ENCODE data around the gene SLC15A3. TPM values are rescaled to one million over a fixed set of nuclear protein-coding genes. Genes with fewer than 3 reads are reported as not detected.

Gene SLC15A3
- total RNA-seq, 1 donor from 2014 or later = 49.4 TPM

DNA sequence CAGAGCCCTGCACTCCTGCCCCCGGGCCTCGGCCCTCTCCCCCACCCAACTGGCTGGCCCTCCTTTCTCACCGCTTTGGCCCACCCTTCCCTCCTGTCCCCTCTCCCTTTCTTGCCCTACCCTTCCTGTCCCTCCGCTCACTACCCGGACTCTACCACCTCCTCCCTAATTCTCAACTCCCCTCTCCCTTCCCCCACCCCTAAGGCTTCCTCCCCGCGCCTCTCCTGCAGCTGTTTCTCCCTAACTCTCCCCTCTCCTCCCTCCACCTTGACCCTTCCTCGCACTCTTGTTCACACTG is 421 bp downstream of the SLC15A3 start:
- peak; percentile 63 for DNase-seq (ENCODE audit: low spot score)
- ATAC-seq = peak; percentile 55
- intact Hi-C loops (cut with DNase I) = no loop called here

DNA sequence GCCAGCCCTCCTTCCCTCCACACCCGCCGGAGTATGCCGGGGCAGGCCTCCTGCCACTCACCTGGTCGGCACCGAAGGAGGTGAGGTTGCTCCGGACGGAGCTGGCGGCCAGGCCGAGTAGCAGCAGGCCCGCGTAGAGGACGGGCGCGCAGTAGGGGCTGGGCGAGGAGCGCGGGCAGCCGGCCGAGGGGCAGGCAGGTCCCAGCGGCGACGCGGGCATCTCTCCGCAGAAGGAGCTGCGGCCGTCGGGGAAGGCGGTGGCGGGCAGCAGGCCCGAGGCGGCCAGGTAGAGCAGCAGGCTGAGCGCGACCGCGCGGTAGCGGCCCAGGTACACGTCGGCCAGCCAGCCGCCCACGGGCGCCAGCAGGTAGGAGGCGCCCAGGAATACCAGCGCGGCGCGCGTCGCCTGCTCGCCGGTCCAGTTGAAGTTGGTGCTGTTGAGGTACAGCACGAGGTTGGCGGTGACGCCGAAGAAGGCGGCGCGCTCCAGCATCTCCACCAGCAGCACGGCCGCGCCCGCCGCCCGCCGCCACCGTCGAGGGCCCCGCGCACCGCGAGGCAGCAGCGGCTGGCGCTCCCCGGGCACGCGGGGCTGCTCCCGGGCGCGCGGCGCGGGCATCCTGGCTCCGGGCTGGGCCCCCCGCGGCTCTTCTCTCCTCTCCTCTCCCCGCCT is 907 bp downstream of the SLC15A3 start:
- ATAC-seq = peak; percentile 3
- peak; percentile 66 for DNase-seq (ENCODE audit: low spot score)
- intact Hi-C loops (cut with DNase I) = no loop called here

DNA sequence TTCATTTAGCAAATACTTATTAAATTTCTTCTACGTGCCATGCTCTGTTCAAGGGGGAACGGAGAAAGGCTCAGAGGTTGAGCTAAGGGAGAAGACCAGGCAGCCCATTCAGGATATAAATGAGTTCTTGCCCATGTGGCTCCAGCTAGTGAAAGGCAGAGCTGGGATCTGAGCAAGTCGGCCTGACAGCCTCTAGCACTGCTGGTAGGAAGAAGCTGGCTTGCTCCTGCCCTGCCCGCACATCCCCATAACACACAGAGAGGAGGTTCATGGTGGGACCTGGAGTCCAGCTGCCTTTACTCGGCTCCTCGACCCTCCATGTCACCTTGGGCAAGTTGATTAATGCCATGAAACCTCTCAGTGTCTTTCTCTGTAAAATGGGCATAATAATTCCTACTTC is 2.0 kb downstream of the SLC15A3 start:
- intact Hi-C loops (cut with DNase I) = no loop called here
- DNase-seq (ENCODE audit: low spot score) = peak; percentile 58
- ATAC-seq = no peak

DNA sequence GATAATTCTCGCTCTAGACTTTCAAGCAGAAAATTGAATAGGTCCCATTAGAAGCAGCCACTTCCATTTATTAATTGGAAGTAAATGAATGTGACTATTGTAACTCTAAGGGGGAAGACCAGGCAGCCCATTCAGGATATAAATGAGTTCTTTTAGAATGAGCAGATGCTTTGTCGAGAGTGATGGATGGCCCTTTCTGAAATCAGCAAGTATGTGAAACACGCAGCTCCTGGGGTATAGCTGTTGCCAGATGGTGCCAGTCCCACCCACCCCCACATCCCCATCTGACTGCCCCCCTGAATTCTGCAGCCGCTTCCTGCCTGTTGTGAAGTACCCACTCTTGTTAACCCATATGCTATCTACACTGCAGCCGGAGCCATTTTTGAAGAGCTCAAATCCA is 3.7 kb downstream of the SLC15A3 start:
- DNase-seq (ENCODE audit: low spot score) (no peak), ATAC-seq (no peak)
- intact Hi-C loops (cut with DNase I) = no loop called here

DNA sequence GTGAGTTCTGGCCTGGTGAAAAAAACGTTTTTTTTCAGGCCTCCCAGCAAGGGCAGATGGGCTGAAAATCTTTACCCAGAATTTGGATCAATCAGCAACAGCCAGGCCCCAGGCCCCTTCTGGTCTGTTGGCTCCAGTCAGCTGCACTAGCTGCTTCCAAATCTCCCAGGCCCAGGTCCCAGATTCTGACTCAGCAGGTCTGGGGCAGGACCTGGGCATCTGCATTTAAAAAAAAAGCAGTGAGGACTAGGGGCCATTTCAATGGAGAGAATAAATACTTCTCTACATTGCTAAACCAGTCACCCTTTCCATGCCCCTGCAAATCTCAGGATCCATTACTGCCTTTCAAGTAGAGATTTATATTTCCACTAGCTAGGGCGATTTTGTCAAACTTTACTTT is 4.3 kb downstream of the SLC15A3 start:
- ATAC-seq (no peak), DNase-seq (ENCODE audit: low spot score) (peak; percentile 53)
- intact Hi-C loops (cut with DNase I) = no loop called here

DNA sequence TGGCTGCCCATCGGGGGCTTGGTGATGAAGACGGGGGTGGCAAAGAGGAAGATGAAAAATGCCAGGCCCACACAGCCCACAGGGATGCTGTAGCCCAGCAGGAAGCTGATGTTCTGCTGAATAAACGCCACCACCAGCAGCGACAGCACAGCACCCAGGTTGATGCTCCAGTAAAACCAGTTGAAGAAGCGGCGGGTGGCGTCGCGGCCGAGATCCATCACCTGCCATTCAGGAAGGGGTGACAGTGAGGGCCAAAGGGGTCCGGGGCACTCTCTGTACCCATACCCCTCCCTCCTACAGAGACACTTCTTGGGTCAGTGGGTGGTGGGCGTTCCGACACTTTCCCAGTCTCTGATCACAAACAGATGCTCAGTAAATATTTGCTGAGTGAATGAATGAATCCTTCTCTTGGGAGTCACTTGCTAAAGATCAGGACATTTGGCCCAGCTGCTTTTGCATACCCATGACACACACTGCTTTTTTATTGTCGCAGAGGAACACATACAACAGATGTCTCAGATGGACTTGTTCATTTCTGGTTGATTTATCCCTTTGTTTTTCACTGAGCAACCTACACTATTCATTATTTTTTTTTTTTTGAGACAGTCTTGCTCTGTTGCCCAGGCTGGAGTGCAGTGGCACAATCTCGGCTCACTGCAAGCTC is 5.2 kb downstream of the SLC15A3 start:
- DNase-seq (ENCODE audit: low spot score) = peak; percentile 40
- ATAC-seq = no peak
- intact Hi-C loops (cut with DNase I) = no loop called here

DNA sequence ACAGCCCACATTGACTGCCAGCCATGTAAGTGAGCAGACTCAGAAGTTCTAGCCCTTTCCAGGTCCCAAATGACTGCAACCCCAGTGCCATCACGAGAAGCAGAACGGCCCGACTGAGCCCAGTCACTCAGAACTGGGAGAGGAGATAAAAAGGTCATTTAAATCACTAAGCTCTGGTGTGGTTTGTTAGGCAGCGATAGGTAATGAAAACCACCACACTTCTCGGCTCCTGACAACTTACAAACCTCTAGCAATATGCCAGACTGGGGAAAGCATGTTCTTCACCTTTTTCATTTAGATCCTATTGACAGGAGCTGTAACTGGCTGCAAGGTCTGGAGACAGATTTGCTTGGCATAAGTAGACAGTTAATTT is 6.7 kb downstream of the SLC15A3 start:
- intact Hi-C loops (cut with DNase I) = no loop called here
- ATAC-seq (no peak), DNase-seq (ENCODE audit: low spot score) (no peak)

DNA sequence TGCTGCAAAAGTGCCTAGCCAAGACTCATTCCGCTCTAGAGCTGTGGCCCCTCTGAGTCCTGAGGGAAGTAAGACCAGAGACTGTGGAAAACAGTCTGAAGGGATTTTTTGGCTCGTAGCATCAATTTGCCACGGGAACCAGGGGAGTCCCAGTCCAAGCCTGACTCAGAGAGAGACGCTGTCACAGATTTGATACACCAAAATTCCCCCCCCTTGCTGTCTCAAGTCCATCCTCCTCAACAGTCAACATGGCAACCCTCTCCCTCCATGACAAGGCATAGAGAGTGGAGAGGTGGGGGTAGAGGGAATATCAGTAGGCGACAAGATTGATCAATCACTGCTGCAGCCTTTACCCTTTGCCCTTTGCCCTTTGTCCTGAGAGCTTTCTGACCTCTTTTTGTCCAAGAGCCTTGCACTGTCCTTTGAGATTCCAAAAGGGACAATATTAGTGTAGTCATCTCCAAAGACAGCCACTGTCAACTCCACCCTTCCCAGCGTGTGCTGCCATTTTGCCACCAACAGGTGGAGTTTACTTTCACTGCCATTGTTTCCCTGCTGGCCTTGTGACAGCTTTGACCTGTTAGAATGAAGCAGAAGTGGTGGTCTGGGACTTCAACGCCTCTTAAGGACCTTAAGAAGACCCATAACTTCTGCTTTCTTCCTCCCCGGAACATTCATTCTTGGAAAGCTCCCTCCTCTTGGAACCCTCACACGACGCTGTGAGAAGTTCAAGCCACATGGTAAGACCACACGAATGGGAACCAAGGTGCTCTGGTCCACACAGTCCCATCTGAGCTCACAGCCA is 7.3 kb downstream of the SLC15A3 start:
- ATAC-seq = no peak
- no peak for DNase-seq (ENCODE audit: low spot score)
- intact Hi-C loops (cut with DNase I) = no loop called here

DNA sequence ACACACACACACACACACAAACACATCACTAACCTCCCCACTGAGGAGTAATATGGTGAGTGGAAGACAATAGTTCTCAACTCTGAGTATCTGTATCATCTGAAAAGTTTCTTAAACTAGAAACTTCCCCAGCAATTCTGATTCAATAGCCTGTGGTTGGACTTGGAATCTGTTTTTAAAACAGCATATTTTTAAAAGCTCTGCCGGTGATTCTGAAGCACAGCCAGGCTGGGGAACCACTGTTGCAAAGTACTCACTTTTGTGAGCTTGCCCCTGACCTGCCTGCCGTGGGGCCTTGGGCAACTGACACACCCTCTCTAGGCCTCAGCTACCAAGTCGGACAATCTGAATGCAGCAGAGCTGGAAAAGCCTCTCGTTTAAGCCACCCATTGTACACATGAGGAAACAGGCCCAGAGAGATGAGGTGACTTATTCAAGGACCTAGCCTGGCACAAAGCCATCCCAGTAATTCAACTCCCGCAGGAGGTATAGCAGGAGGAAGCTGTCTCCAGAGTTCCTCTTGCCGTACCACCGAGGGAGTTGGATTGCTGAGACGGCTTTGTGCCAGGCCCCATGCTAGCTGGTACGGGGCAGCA is 8.9 kb downstream of the SLC15A3 start:
- ATAC-seq (no peak), DNase-seq (ENCODE audit: low spot score) (peak; percentile 45)
- intact Hi-C loops (cut with DNase I) = no loop called here

DNA sequence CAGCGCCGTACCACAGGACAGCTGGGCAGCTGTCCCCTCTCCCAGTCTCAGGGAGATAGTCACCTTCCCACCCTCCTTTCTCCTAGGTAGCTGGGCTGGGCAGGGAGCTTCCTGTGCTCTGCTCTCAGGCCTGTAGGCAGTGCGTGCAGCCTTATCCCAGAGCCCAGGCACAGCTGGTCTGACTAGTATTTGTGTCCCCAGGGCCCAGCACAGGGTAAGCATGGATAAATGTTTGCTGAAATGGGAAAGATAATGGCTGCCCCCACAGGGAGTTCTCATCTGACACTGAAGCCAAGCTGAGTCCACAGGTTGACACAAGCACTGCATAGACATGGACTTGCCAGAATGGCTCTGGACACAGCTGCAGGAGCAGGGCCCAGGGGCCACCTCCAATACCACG is 9.8 kb downstream of the SLC15A3 start:
- no peak for DNase-seq (ENCODE audit: low spot score)
- ATAC-seq = no peak
- intact Hi-C loops (cut with DNase I) = no loop called here

DNA sequence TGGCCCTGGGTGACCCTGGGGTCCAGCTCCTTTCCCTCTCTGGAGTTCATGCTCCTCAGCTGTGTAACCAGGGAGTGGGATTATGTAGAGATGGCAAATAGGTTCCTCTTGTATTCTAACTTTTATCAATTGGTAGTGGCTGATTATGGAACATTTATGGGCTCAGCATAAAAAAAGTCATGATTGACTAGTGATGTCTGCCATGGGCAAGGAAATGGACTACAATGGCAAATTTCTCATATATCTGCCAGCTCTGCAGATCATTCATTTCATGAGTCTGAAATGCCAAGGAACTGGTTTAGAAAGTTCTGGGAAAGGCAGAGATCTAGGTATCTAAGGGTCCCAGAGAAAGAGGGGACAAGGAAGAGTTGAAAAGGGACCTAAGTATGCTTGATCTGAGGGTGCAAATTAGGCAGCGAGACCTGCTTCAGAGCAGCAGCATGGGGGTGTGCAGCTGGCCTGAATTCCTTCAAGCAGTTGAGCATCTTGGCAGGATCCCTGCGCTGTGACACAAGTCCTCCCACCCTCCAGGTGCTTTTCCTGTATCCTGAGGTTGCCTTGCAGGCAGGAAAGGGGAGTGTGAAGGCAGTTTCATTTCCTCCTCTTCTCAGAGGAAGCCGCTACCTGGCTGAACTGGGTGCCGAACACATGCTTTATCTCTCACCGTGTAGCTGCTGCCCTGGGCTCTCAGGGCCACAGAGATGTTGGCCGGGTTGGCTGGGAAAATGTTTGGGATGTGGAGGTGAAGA is 10.4 kb downstream of the SLC15A3 start:
- ATAC-seq = no peak
- intact Hi-C loops (cut with DNase I) = no loop called here
- DNase-seq (ENCODE audit: low spot score) = no peak

DNA sequence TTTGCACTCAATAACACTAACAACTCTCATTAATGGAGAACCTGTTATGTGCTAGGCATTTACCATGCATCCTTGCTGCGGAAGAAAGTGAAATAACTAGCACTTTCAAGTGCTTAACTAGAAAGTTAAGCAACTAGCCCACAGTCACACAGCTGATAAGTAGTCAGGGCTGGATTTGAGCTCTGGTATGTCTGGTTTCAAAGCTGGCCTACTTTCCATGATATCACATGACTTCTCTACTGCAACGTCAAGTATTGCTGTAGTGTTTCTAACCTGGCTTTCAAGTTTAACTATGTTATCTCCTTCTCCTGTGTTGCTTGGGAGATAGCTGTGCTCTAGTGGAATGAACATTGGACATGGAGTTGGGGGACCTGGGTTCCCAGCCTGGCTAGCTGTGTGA is 12.1 kb downstream of the SLC15A3 start:
- ATAC-seq = no peak
- DNase-seq (ENCODE audit: low spot score) = no peak
- intact Hi-C loops (cut with DNase I) = no loop called here

DNA sequence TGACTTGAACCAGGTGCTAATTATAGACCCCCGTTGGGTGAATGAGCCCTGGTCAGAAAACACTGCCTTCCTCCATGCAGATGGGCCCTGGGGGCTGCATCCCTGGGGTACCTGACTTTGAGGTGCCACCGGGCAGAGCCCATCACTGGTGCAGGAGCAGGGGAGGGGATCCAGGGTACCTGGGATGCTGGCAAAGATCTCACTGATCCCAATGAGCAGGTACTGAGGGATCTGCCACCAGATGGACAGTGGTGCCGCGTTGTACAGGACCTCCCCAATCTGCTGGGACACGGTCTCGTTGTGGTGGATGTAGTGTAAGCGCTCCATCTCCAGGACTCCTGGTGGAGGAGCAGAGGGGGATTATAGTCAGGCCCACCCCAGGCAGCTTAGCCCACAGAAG is 12.7 kb downstream of the SLC15A3 start:
- DNase-seq (ENCODE audit: low spot score) = peak; percentile 42
- intact Hi-C loops (cut with DNase I) = no loop called here
- ATAC-seq = no peak

DNA sequence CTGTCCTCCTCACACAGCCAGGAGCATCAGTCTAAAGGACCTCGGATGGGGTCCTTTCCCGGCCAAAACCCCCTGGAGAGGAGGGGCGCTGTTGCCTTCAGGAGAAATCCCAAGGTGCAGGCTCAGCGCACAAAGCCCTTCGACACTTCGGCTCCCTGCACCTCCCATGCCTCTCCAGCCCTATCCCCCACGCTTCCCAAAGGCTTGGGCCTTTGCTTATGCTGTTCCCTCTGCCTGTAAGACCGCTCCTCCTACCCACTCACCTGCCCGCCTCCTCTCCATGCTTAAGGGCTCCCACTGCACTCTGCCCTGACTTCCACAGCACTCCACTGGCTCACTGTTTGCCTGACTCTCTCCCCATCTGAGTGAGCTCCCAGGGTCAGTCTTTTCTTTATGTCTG is 13.5 kb downstream of the SLC15A3 start:
- intact Hi-C loops (cut with DNase I) = no loop called here
- ATAC-seq = no peak
- DNase-seq (ENCODE audit: low spot score) = peak; percentile 38

DNA sequence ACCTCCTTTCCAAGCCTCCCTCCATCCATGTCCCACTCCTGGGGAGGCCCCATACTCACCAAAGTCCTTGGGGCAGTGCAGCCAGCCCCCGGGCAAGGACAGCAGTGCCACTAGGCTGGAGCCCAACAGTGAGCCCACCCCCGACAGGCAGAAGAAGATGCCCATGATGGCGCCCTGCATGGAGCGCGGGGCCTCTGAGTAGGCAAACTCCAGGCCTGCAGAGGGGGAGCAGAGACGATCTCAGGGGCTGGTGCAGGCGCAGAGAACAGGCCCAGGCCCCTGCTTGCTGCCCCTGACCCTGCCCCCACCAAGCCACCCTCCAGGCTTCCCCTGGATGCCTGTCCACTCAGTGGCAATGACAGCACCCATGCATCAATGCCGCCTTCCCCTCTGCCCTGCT is 14.2 kb downstream of the SLC15A3 start:
- intact Hi-C loops (cut with DNase I) = no loop called here
- no peak for DNase-seq (ENCODE audit: low spot score)

DNA sequence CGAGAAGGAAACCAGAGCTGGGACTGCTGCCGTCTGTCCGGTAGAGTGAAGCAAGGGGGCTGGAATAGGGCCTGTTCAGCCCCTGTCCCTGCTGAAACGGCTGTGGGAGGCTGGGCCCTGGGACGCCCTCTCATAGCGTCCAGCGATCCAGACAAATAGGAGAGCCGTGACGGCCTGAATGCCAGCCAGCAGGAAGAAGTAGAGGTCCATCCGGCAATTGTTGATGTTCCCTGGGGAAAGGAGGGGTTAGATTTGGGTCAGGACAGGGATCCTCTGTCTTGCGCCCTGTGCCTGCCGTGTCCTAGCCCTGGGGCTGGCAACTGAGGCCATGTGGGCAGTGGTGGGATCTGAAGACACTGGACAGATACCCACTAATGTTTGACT is 14.8 kb downstream of the SLC15A3 start:
- intact Hi-C loops (cut with DNase I) = no loop called here
- ATAC-seq = peak; percentile 35
- DNase-seq (ENCODE audit: low spot score) = no peak

More for the DNA sequence above, 14.2 kb downstream of the SLC15A3 start:
- ATAC-seq = no peak

DNA sequence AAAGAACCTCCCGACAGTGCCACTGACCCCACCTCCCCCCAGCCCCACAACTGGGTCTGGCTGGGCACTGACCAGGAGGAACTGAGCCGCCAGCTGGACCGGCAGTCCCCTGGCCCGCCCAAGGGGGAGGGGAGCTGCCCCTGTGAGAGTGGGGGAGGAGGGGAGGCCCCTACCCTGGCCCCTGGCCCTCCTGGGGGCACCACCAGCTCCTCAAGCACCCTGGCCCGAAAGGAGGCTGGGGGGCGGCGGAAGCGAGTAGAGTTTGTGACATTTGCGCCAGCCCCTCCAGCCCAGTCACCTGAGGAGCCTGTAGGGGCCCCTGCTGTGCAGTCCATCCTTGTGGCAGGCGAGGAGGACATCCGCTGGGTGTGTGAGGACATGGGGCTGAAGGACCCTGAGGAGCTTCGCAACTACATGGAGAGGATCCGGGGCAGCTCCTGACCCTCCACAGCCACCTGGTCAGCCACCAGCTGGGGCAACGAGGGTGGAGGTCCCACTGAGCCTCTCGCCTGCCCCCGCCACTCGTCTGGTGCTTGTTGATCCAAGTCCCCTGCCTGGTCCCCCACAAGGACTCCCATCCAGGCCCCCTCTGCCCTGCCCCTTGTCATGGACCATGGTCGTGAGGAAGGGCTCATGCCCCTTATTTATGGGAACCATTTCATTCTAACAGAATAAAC is 15.4 kb downstream of the SLC15A3 start:
- intact Hi-C loops (cut with DNase I) = no loop called here
- peak; percentile 59 for DNase-seq (ENCODE audit: low spot score)
- peak; percentile 21 for ATAC-seq

DNA sequence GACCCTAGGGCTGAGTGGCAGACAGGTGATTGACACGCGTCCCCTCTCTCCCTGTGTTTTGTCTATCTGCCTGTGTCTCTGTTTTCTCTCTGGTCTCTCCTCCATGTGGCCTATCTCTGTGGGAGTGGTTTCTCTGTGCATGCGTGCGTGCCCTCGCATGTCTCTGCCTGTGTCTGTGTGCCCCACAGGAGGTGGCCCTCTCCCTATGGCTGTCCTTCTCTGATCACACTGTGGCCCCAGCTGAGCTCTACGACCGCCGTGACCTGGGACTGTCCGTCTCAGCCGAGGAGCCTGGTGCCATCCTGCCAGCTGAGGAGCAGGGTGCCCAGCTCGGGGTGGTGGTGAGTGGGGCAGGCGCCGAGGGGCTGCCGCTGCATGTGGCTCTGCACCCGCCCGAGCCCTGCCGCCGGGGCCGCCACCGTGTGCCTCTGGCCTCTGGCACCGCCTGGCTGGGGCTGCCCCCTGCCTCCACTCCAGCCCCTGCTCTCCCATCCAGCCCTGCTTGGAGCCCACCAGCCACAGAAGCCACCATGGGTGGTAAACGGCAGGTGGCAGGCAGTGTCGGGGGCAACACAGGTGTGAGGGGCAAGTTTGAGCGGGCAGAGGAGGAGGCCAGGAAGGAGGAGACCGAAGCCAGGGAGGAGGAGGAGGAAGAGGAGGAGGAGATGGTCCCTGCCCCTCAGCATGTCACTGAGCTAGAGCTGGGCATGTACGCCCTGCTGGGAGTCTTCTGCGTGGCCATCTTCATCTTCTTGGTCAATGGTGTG is 16.1 kb downstream of the SLC15A3 start:
- intact Hi-C loops (cut with DNase I) = no loop called here
- ATAC-seq (peak; percentile 13), DNase-seq (ENCODE audit: low spot score) (peak; percentile 42)
